NT2/D1 (cell line): ENCODE measurements around the gene FGFR2.
"Not testable (repeated sequence)": the region's sequence is repeated elsewhere in the genome, so short reads cannot be mapped to it uniquely, and the experiment has no call there.

Experiments used
- DNase-seq: peaks from one replicate; pipeline ENCODE4 v3.0.0-alpha.2; 2011; ENCODE audit warnings: low read depth, low spot score
- H3K27me3 ChIP-seq: 2 replicates; pipeline ENCODE4 v1.6.0; 2011; ENCODE audit warnings: mild to moderate bottlenecking; ENCODE audit not compliant: insufficient read length, insufficient read depth
- H3K36me3 ChIP-seq: 2 replicates; pipeline ENCODE4 v1.6.1; 2011; ENCODE audit warnings: mild to moderate bottlenecking, low read length, mixed read lengths; ENCODE audit not compliant: insufficient read depth, insufficient read length
- H3K4me1 ChIP-seq: 2 replicates; pipeline ENCODE4 v1.5.1; 2011; ENCODE audit not compliant: insufficient read depth, insufficient read length
- H3K4me3 ChIP-seq: 2 replicates; pipeline ENCODE4 v1.5.1; 2011; ENCODE audit warnings: low read depth; ENCODE audit not compliant: insufficient read length
- H3K9ac ChIP-seq: 2 replicates; pipeline ENCODE4 v1.6.0; 2011; ENCODE audit warnings: low read depth; ENCODE audit not compliant: insufficient read length
- H3K9me3 ChIP-seq: 2 replicates; pipeline ENCODE4 v1.5.1; 2011; ENCODE audit warnings: mild to moderate bottlenecking, low read length; ENCODE audit not compliant: insufficient read depth
- SUZ12 ChIP-seq: IDR thresholded peaks from 2 replicates; pipeline ENCODE4 v1.6.1; 2011; ENCODE audit not compliant: insufficient read length, insufficient read depth; ENCODE audit errors: extremely low read depth
- YY1 ChIP-seq: IDR thresholded peaks from 2 replicates; pipeline ENCODE4 v1.6.1; 2011; ENCODE audit not compliant: insufficient read length, insufficient read depth
- ZNF274 ChIP-seq: IDR thresholded peaks from 2 replicates; pipeline ENCODE4 v1.6.1; 2011; ENCODE audit warnings: mild to moderate bottlenecking, low read depth, low read length

FGFR2 gene

GRCh38 chr10:121558238-121558637 lies 40.0 kb downstream of the FGFR2 start:
- Histone ChIP-seq H3K4me1 (no peaks in the 10 kb centered on the region), H3K27me3 (no peaks in the 10 kb centered on the region), H3K9ac (no peak overlapping the region), H3K36me3 (no peaks in the 10 kb centered on the region), H3K4me3 (no peak overlapping the region), H3K9me3 (no peaks in the 10 kb centered on the region)
- no peak for TF ChIP-seq ZNF274
- no peak for TF ChIP-seq YY1
- no peak for TF ChIP-seq SUZ12
- DNase-seq, result no peak

GRCh38 chr10:121556918-121557573 lies 41.2 kb downstream of the FGFR2 start:
- H3K9me3 ChIP-seq, result no peaks in the 10 kb centered on the region
- H3K4me3 ChIP-seq, result no peak overlapping the region
- TF ChIP-seq YY1 (no peak), ZNF274 (no peak), SUZ12 (no peak)
- H3K36me3 ChIP-seq, result peaks cover 6% of the 10 kb centered on the region
- no peaks in the 10 kb centered on the region for H3K27me3 ChIP-seq
- H3K9ac ChIP-seq, result no peak overlapping the region
- H3K4me1 ChIP-seq, result no peaks in the 10 kb centered on the region
- DNase-seq, result no peak

GRCh38 chr10:121556455-121556854 lies 41.8 kb downstream of the FGFR2 start:
- Histone ChIP-seq H3K9ac (no peak overlapping the region), H3K36me3 (peaks cover 7% of the 10 kb centered on the region), H3K4me3 (no peak overlapping the region), H3K27me3 (no peaks in the 10 kb centered on the region), H3K9me3 (no peaks in the 10 kb centered on the region), H3K4me1 (no peaks in the 10 kb centered on the region)
- no peak for DNase-seq
- no peak for TF ChIP-seq ZNF274

- not testable (repeated sequence) for H3K9ac ChIP-seq, H3K27me3 ChIP-seq, H3K4me3 ChIP-seq, DNase-seq, H3K9me3 ChIP-seq, H3K4me1 ChIP-seq
- peaks cover 20% of the 10 kb centered on the region for H3K36me3 ChIP-seq
Measured at GRCh38 chr10:121554916-121555315, 43.3 kb downstream of the FGFR2 start.

- H3K36me3 ChIP-seq, result peaks cover 32% of the 10 kb centered on the region
- H3K9ac ChIP-seq, result no peak overlapping the region
- no peaks in the 10 kb centered on the region for H3K4me1 ChIP-seq
- DNase-seq, result no peak
- H3K27me3 ChIP-seq, result no peaks in the 10 kb centered on the region
- no peaks in the 10 kb centered on the region for H3K9me3 ChIP-seq
- no peak overlapping the region for H3K4me3 ChIP-seq
- TF ChIP-seq YY1, result no peak
- TF ChIP-seq ZNF274, result no peak
- TF ChIP-seq SUZ12, result no peak
Measured at GRCh38 chr10:121553511-121554264, 44.6 kb downstream of the FGFR2 start.

GRCh38 chr10:121552746-121553145 lies 45.5 kb downstream of the FGFR2 start:
- no peaks in the 10 kb centered on the region for H3K4me1 ChIP-seq
- H3K9ac ChIP-seq, result no peak overlapping the region
- H3K36me3 ChIP-seq, result peaks cover 35% of the 10 kb centered on the region
- H3K4me3 ChIP-seq, result no peak overlapping the region
- H3K27me3 ChIP-seq, result no peaks in the 10 kb centered on the region
- DNase-seq, result no peak
- TF ChIP-seq YY1, result no peak
- TF ChIP-seq SUZ12, result no peak
- TF ChIP-seq ZNF274, result no peak
- no peaks in the 10 kb centered on the region for H3K9me3 ChIP-seq

GRCh38 chr10:121551210-121551885 lies 46.9 kb downstream of the FGFR2 start:
- Histone ChIP-seq H3K36me3 (peaks cover 45% of the 10 kb centered on the region), H3K27me3 (no peaks in the 10 kb centered on the region), H3K4me3 (no peak overlapping the region), H3K4me1 (no peaks in the 10 kb centered on the region), H3K9ac (no peak overlapping the region), H3K9me3 (no peaks in the 10 kb centered on the region)
- TF ChIP-seq SUZ12 (no peak), YY1 (no peak), ZNF274 (no peak)
- no peak for DNase-seq
